SK-N-MC (cell line): Measurements from ENCODE around the gene ADAMTSL1.

ENCODE experiments used
- DNase-seq: peaks from one replicate; pipeline ENCODE4 v3.0.0-alpha.2; 2011; ENCODE audit warnings: low read depth, low spot score
- H3K27ac ChIP-seq: fragments of 200-600 bp; sonication (generic); 2 replicates; pipeline ENCODE4 v1.5.1; 2016; ENCODE audit warnings: mixed run types
- H3K36me3 ChIP-seq: fragments of 200-600 bp; sonication (generic); 2 replicates; pipeline ENCODE4 v1.6.1; 2017; ENCODE audit warnings: antibody characterized with exemption, low read length, mixed read lengths; ENCODE audit not compliant: insufficient read depth
- H3K4me3 ChIP-seq: fragments of 200-600 bp; sonication (generic); 2 replicates; pipeline ENCODE4 v1.5.1; 2016
- H3K9ac ChIP-seq: fragments of 200-600 bp; sonication (generic); 2 replicates; pipeline ENCODE4 v1.8.0; 2017; ENCODE audit warnings: mixed run types, mixed read lengths; ENCODE audit not compliant: insufficient read length
- H3K9me3 ChIP-seq: fragments of 200-600 bp; sonication (generic); 2 replicates; pipeline ENCODE4 v1.6.1; 2017; ENCODE audit warnings: low read depth, mild to moderate bottlenecking, antibody characterized with exemption, low read length, moderate library complexity, mixed read lengths
- EZH2 ChIP-seq: fragments of 200-600 bp; sonication (generic); IDR thresholded peaks from one replicate; pipeline ENCODE4 v1.6.1; 2017; ENCODE audit warnings: antibody characterized with exemption
- FOXP2 ChIP-seq: optimal IDR thresholded peaks from 2 replicates; pipeline ENCODE3; 2011; ENCODE audit warnings: mild to moderate bottlenecking, moderate library complexity; ENCODE audit not compliant: insufficient read depth; ENCODE audit errors: extremely low read length, control extremely low read depth
- POLR2AphosphoS5 ChIP-seq: IDR thresholded peaks from 2 replicates; pipeline ENCODE4 v1.6.1; 2012; ENCODE audit warnings: mild to moderate bottlenecking, low read depth, low read length, borderline replicate concordance

Gene ADAMTSL1

DNA sequence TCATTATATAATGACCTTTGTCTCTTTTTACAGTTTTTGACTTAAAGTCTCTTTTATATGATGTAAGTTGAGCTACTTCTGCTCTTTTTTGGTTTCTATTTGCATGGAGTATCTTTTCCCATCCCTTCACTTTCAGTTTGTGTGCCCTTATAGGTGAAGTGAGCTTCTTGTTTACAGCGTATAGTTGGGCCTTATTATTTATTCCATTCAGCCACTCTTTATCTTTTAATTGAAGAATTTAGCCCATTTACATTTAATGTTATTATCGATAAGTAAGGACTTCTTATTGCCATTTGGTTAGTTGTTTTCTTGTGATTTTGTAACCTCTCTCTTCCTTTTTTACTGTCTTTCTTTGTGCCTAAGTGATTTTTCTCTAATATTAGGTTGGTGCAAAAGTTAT is 117.3 kb downstream of the ADAMTSL1 start:
- TF ChIP-seq POLR2AphosphoS5 (no peak), EZH2 (no peak), FOXP2 (no peak)
- H3K9me3 ChIP-seq = no peaks in the 10 kb centered on the region

DNA sequence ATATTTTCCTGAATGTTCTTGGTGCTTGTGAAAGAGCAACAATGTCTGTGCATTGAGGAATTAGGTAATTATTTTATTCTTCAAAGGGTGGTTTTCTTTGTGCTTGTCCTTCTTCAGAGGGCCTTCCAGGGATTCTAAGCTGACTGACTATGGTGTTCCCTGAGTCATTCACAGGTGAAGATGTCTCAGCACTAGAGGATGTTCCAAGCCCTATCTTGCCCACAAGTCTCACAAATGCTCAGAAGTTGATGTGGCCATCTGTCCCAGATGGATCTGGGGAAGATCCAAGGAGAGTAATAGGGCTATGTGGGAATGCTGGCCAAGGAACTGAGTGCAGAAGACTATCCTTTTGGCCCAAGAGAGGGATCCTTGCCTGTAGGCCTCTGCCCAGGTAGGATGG is 120.9 kb downstream of the ADAMTSL1 start:
- Histone ChIP-seq H3K9me3 (no peaks in the 10 kb centered on the region), H3K36me3 (no peaks in the 10 kb centered on the region), H3K4me3 (no peak overlapping the region), H3K9ac (no peak overlapping the region), H3K27ac (no peak overlapping the region)
- DNase-seq = no peak
- TF ChIP-seq FOXP2 (no peak), POLR2AphosphoS5 (no peak), EZH2 (no peak)

More for the DNA sequence above, 117.3 kb downstream of the ADAMTSL1 start:
- H3K4me3 ChIP-seq = no peak overlapping the region
- DNase-seq = no peak
- H3K36me3 ChIP-seq = no peaks in the 10 kb centered on the region
- no peak overlapping the region for H3K9ac ChIP-seq
- no peak overlapping the region for H3K27ac ChIP-seq

DNA sequence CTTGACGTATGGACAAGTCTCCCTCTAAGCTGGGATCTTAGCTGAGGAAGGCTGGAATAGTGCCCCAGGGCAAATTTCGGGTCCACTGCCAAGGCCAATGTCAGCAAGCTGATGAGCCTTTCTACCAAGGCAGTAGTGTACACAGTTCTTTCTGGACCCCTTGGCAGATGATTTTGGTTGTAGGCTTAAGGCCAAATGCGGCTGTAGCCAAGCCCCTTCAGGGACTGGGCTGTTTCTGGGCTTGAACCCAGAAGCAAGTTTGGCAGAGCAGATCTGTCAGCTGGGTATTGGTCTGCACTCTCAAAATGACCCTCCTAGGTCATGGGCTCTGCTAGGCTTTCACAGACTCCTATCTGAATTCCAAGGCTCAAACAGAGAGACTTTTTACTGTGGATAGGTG is 121.6 kb downstream of the ADAMTSL1 start:
- Histone ChIP-seq H3K27ac (no peak overlapping the region), H3K4me3 (no peak overlapping the region), H3K36me3 (no peaks in the 10 kb centered on the region), H3K9ac (no peak overlapping the region), H3K9me3 (no peaks in the 10 kb centered on the region)
- no peak for DNase-seq
- no peak for TF ChIP-seq EZH2

DNA sequence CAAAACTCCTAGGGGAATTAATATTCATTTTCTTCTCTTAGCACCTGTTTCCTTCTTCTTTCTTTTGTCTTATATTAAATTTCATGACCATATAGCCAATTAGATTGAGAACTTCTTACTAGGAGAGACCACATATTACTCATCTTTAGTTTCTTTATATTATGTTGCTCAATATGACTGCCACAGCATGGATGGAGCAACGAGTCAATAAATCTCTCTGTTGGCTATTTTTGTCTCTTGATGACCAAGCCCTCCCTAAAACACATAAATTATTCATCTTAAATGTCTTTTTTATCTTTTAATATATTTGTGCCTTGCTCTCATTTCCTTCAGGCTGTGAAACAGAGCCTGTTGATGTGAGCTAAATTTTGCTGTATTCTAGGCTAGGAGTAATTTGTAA is 123.0 kb downstream of the ADAMTSL1 start:
- DNase-seq = no peak
- Histone ChIP-seq H3K9me3 (no peaks in the 10 kb centered on the region), H3K9ac (no peak overlapping the region), H3K27ac (no peak overlapping the region), H3K4me3 (no peak overlapping the region), H3K36me3 (no peaks in the 10 kb centered on the region)
- TF ChIP-seq POLR2AphosphoS5 (no peak), EZH2 (no peak), FOXP2 (no peak)

DNA sequence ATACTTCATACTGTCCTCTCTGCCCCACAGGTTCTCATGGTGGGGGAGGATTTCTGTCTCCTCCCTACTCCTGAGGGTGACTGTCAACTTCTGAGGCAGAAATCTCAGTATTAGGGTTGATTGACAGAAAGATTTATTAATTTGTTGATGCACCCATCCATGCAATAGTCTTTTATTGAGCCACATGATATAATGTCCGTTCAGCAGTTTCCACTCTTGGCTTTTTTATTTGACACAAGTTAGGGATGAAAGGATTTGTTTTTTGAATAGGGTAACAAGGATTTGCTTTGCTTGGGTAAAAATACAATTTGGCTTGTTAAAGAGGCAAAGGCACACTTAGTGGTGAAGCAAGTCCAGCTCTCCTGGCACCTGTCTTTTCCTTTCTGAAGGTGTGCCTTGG is 125.0 kb downstream of the ADAMTSL1 start:
- TF ChIP-seq POLR2AphosphoS5 (no peak), FOXP2 (no peak), EZH2 (no peak)
- H3K9me3 ChIP-seq = no peaks in the 10 kb centered on the region

DNA sequence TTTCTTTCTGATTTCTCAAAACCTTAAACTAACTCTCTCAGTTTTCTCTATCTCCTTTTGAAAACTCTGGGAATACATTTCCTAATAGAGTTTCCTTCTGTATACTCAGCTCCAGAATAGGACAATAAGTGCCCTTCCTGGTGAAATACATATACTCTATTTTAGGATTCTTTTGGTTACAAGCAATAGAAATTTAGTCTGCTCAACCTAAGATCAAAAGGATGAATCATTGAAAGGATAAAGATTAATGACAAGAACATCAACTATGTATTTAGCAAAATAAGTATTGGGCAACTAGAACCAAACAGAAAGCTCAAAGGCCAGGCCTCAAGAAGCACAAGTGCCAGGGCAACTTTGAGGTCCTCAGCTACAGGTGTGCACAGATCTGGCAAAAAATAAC is 127.1 kb downstream of the ADAMTSL1 start:
- no peak for TF ChIP-seq EZH2
- TF ChIP-seq FOXP2 = no peak
- TF ChIP-seq POLR2AphosphoS5 = no peak
- no peak overlapping the region for H3K4me3 ChIP-seq
- no peak for DNase-seq
- H3K27ac ChIP-seq = no peak overlapping the region
- no peak overlapping the region for H3K9ac ChIP-seq
- no peaks in the 10 kb centered on the region for H3K9me3 ChIP-seq
- H3K36me3 ChIP-seq = no peaks in the 10 kb centered on the region

More for the DNA sequence above, 125.0 kb downstream of the ADAMTSL1 start:
- DNase-seq = no peak
- Histone ChIP-seq H3K36me3 (no peaks in the 10 kb centered on the region), H3K4me3 (no peak overlapping the region), H3K9ac (no peak overlapping the region), H3K27ac (no peak overlapping the region)

DNA sequence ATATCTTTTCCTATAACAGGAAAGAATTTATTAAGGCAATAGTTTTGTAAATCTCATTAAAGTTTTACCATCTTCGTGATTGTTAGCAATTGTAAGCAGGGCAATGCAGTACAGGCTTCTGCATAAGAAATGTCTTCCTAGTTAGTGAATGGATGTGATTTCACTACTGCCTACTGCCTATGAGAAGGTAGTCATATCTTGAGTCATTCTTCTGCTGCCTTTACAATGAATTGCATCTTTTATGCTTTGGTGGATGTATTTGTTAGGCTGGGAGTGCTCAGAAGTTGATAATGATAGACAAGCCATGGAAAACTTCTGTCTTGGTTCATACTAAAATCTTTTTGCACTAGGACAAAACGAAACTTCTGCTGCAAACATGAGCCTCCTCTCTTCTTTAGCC is 128.0 kb downstream of the ADAMTSL1 start:
- no peaks in the 10 kb centered on the region for H3K36me3 ChIP-seq
- H3K27ac ChIP-seq = no peak overlapping the region
- no peak overlapping the region for H3K4me3 ChIP-seq
- DNase-seq = no peak
- no peaks in the 10 kb centered on the region for H3K9me3 ChIP-seq
- H3K9ac ChIP-seq = no peak overlapping the region
- TF ChIP-seq POLR2AphosphoS5 = no peak

DNA sequence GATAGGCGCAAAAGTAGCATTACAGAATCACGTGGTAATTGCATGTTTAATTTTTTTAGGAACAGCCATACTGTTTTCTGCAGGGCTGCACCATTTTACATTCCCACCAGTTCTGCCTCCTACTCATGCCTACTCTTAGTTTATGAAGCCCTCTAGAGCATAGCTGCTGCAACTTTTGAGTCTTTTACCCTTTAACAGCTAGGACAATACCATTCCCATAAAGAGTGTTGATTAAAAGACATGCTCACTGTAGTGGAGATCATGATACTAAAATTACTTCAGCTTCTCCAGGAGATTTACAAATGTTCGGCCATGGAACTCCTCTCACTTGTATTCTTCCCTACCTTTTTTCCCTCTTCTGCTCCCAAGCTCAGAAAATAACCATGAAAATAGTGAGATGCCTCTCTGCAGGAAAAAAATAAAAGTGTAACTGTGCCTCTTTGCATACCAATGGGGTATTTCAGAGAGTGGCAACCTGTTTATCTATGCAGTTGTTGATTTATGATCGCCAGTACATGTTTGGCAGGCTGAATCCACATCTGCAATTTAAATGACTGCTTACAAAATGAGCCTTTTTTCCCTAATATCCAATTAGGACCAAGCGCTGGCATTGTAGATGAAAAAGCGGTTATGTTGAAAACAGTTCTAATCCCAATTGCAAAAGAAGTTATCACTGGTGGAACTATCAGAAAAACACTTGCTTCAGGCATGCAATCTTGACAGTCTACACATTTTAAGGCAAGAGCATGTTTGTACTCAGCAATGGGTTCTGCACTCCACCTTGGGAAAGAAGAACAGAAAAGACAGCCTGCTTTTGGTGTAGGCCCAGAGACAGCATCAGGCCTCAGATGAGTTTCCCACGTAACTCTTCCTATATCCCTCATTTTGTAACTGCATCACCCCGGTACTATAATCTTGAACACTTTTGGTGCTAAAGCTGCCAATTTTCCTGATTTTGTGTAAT is 131.1 kb downstream of the ADAMTSL1 start:
- no peak overlapping the region for H3K27ac ChIP-seq

DNA sequence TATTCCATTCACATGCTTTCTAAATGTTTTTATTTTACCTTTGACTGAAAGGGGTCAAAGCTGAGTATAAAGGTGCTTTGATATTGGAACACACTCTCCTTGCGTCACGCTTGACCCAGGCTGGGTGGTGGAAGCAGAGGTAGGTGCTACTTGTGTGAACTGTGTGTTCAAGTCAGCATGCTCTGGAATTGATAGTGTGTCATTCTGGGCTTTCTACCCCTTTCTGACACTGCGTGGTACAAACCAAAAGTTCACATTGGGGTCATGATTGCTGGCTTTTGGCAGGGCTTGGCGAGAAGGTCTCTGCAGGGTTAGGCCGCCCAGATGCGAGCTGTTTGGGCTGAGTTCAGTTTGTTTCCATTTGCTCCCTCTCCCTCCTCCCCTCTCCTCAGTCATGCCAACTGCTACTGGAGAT is 131.8 kb downstream of the ADAMTSL1 start:
- H3K27ac ChIP-seq = no peak overlapping the region
- H3K4me3 ChIP-seq = no peak overlapping the region
- H3K9me3 ChIP-seq = no peaks in the 10 kb centered on the region
- TF ChIP-seq EZH2 = no peak
- H3K9ac ChIP-seq = no peak overlapping the region
- H3K36me3 ChIP-seq = no peaks in the 10 kb centered on the region
- no peak for DNase-seq

More for the DNA sequence above, 131.1 kb downstream of the ADAMTSL1 start:
- Histone ChIP-seq H3K9ac (no peak overlapping the region), H3K36me3 (no peaks in the 10 kb centered on the region), H3K9me3 (no peaks in the 10 kb centered on the region), H3K4me3 (no peak overlapping the region)
- TF ChIP-seq FOXP2 (no peak), POLR2AphosphoS5 (no peak), EZH2 (no peak)
- no peak for DNase-seq
